ENCODE data around the gene USP48. TPM values are rescaled to one million over a fixed set of nuclear protein-coding genes. Genes with fewer than 3 reads are reported as not detected.

USP48 gene
- total and polyA plus RNA-seq, 2 of the 13 experiments (the other 11 are each of a cell fraction or from before 2014, with no cell fraction given) = 30.4 to 30.7 TPM

GRCh38 chr1:21659099-21659923 lies 123.6 kb downstream of the USP48 start (continued):
- TF ChIP-seq ZBTB43 (CRISPR knock-in tag; conservative IDR thresholded peaks at IDR 0.05) (peak; percentile 96), ZNF382 (CRISPR knock-in tag; IDR thresholded peaks at IDR 0.05; ENCODE audit: borderline replicate concordance) (no peak; the same call in 1 of the 2 replicates), BORCS8-MEF2B (CRISPR knock-in tag; IDR thresholded peaks at IDR 0.05) (peak; percentile 97), ZNF256 (CRISPR knock-in tag; conservative IDR thresholded peaks at IDR 0.05) (peak; percentile 99), ZSCAN20 (CRISPR knock-in tag; IDR thresholded peaks at IDR 0.05; ENCODE audit: borderline replicate concordance) (peak; percentile 94), ARID3A (IDR thresholded peaks at IDR 0.05; ENCODE audit: low read depth, low read length) (no peak), ZBTB37 (CRISPR knock-in tag; IDR thresholded peaks at IDR 0.05) (no peak), TSC22D2 (CRISPR knock-in tag; IDR thresholded peaks at IDR 0.05; ENCODE audit: borderline replicate concordance) (peak; percentile 99), ZNF264 (CRISPR knock-in tag; IDR thresholded peaks at IDR 0.05) (peak; percentile 95), TIGD3 (CRISPR knock-in tag; IDR thresholded peaks at IDR 0.05; ENCODE audit: borderline replicate concordance) (peak; percentile 57; the same call in 1 of the 2 replicates), ZNF670 (CRISPR knock-in tag; IDR thresholded peaks at IDR 0.05; ENCODE audit: borderline replicate concordance) (no peak; the same call in 1 of the 2 replicates), ZNF546 (CRISPR knock-in tag; conservative IDR thresholded peaks at IDR 0.05) (peak; percentile 98), KAT8 (CRISPR knock-in tag; IDR thresholded peaks at IDR 0.05) (peak; percentile 85), MAZ (IDR thresholded peaks at IDR 0.05; ENCODE audit: borderline replicate concordance, low read depth, low read length) (peak; percentile 53; the same call in 1 of the 2 replicates), MAZ (CRISPR knock-in tag; IDR thresholded peaks at IDR 0.05; ENCODE audit: low read depth) (peak; percentile 95), SP4 (CRISPR knock-in tag; IDR thresholded peaks at IDR 0.05) (peak; percentile 65; the same call in 1 of the 2 replicates), ZNF883 (CRISPR knock-in tag; IDR thresholded peaks at IDR 0.05; ENCODE audit: not compliant biosample characterization) (peak; percentile 95), ZNF775 (CRISPR knock-in tag; IDR thresholded peaks at IDR 0.05; ENCODE audit: borderline replicate concordance) (peak; percentile 90)
